Dedifferentiated amniotic fluid mesenchymal stem cell (primary cell): Measurements from ENCODE around the gene FOXO3B.
"Not testable (repeated sequence)": the region's sequence is repeated elsewhere in the genome, so short reads cannot be mapped to it uniquely, and the experiment has no call there.

Experiments used
- DNase-seq: peaks from one replicate; pipeline ENCODE4 v3.0.0-alpha.2; 2016; ENCODE audit errors: extremely low spot score

The FOXO3B gene

GRCh38 chr17:18650094-18650493 is 32.0 kb downstream of the FOXO3B start:
- DNase-seq = not testable (repeated sequence)

GRCh38 chr17:18644291-18644690 is 37.8 kb downstream of the FOXO3B start, which contains the start of gene TBC1D28:
Gene TBC1D28, minus strand, starts transcription at chr17:18644391. Its CDS starts 3,039 bp downstream, at chr17:18641352.
- not testable (repeated sequence) for DNase-seq

GRCh38 chr17:18643124-18643523 is 39.0 kb downstream of the FOXO3B start:
- not testable (repeated sequence) for DNase-seq

GRCh38 chr17:18638357-18638756 is 43.8 kb downstream of the FOXO3B start:
- DNase-seq = not testable (repeated sequence)

GRCh38 chr17:18636237-18636636 is 45.9 kb downstream of the FOXO3B start:
- not testable (repeated sequence) for DNase-seq

GRCh38 chr17:18635773-18636172 is 46.3 kb downstream of the FOXO3B start:
- DNase-seq = not testable (repeated sequence)

GRCh38 chr17:18634550-18635263 is 47.4 kb downstream of the FOXO3B start:
- DNase-seq = not testable (repeated sequence)
